Smooth muscle cell (in vitro differentiated cells): ENCODE data around the gene EXOC2. TPM values are rescaled to one million over a fixed set of nuclear protein-coding genes. Genes with fewer than 3 reads are reported as not detected.
"Not testable (repeated sequence)": the region's sequence is repeated elsewhere in the genome, so short reads cannot be mapped to it uniquely, and the experiment has no call there.

Experiments
- DNase-seq: peaks from one replicate; lab custom pipeline; 2025; ENCODE audit not compliant: unreplicated experiment; lab: John Stamatoyannopoulos, UW
- H2AFZ ChIP-seq: fragments of 200-600 bp; sonication (generic); 2 replicates; pipeline ENCODE4 v1.6.0; 2016; ENCODE audit warnings: antibody characterized with exemption, low read depth, mild to moderate bottlenecking
- H3F3A ChIP-seq: fragments of 200-600 bp; sonication (generic); 2 replicates; pipeline ENCODE4 v1.6.0; 2017; ENCODE audit warnings: antibody characterized with exemption, low read depth
- H3K27ac ChIP-seq: fragments of 200-600 bp; sonication (generic); 2 replicates; pipeline ENCODE4 v1.5.1; 2016; ENCODE audit warnings: low read depth, mild to moderate bottlenecking
- H3K27me3 ChIP-seq: fragments of 200-600 bp; sonication (generic); 2 replicates; pipeline ENCODE4 v1.6.1; 2016; ENCODE audit warnings: low read depth, mild to moderate bottlenecking
- H3K36me3 ChIP-seq: fragments of 200-600 bp; sonication (generic); 2 replicates; pipeline ENCODE4 v1.5.1; 2016; ENCODE audit warnings: low read depth
- H3K4me1 ChIP-seq: fragments of 200-600 bp; sonication (generic); 2 replicates; pipeline ENCODE4 v1.5.1; 2016; ENCODE audit warnings: low read depth
- H3K4me2 ChIP-seq: fragments of 200-600 bp; sonication (generic); 2 replicates; pipeline ENCODE4 v1.6.0; 2016; ENCODE audit warnings: mild to moderate bottlenecking
- H3K4me3 ChIP-seq: fragments of 200-600 bp; sonication (generic); 2 replicates; pipeline ENCODE4 v1.5.1; 2016; ENCODE audit warnings: mild to moderate bottlenecking
- H3K79me2 ChIP-seq: fragments of 200-600 bp; sonication (generic); 2 replicates; pipeline ENCODE4 v1.6.0; 2016; ENCODE audit warnings: low read depth, mild to moderate bottlenecking
- H3K9ac ChIP-seq: fragments of 200-600 bp; sonication (generic); 2 replicates; pipeline ENCODE4 v1.6.0; 2016; ENCODE audit warnings: low read depth
- H3K9me3 ChIP-seq: fragments of 200-600 bp; sonication (generic); replicated peaks from 2 replicates; pipeline ENCODE4 v1.5.1; 2016; ENCODE audit warnings: low read depth
- H4K20me1 ChIP-seq: fragments of 200-600 bp; sonication (generic); 2 replicates; pipeline ENCODE4 v1.6.0; 2016; ENCODE audit warnings: low read depth
- CTCF ChIP-seq: fragments of 200-600 bp; sonication (generic); IDR thresholded peaks from 2 replicates; pipeline ENCODE4 v1.5.1; 2017; ENCODE audit warnings: borderline replicate concordance, mild to moderate bottlenecking, antibody characterized with exemption; ENCODE audit not compliant: insufficient read depth, poor library complexity, severe bottlenecking
- WGBS: methylation state at CpG from one replicate; pipeline ENCODE4 v1.1.7; 2016; ENCODE audit warnings: low lambda C conversion rate; 5-methylcytosine and 5-hydroxymethylcytosine counted together
- polyA plus RNA-seq: library from polyadenylated mRNA; unstranded; fragments of >200 nt; fragmentation: Nextera tagmentation; extraction: Ambion mirVana; gene quantifications from 2 replicates; pipeline ENCODE4 v1.2.1, GENCODE V29; 2016
- total RNA-seq: library from RNA; depleted of rRNA; stranded (reverse); fragments of >200 nt; gene quantifications from 2 replicates; pipeline ENCODE4 v1.2.3, GENCODE V29; 2014

The EXOC2 gene
- total and polyA plus RNA-seq, 2 experiments from 2014 or later = 21.9 to 33.9 TPM

GRCh38 chr6:606829-607379 lies 86.0 kb downstream of the EXOC2 start:
- no peaks in the 10 kb centered on the region for H3K9me3 ChIP-seq

GRCh38 chr6:605895-606294 lies 87.0 kb downstream of the EXOC2 start:
- H3K4me1 ChIP-seq, H3K9ac ChIP-seq, H3F3A ChIP-seq, H3K27me3 ChIP-seq, H3K36me3 ChIP-seq, H3K4me2 ChIP-seq, DNase-seq, H3K4me3 ChIP-seq, H2AFZ ChIP-seq, H3K9me3 ChIP-seq, H4K20me1 ChIP-seq, H3K79me2 ChIP-seq, H3K27ac ChIP-seq: not testable (repeated sequence)
- 96% methylated on average over 5 of the region's 5 CpGs for WGBS

More at GRCh38 chr6:606829-607379, 86.0 kb downstream of the EXOC2 start:
- 97% methylated on average over 14 of the region's 14 CpGs for WGBS
- Histone ChIP-seq H2AFZ (no peak overlapping the region), H3K79me2 (no peaks in the 10 kb centered on the region), H3K36me3 (no peaks in the 10 kb centered on the region), H3K27ac (no peak overlapping the region), H4K20me1 (peaks cover 8% of the 10 kb centered on the region), H3K27me3 (no peaks in the 10 kb centered on the region), H3K9ac (no peak overlapping the region), H3K4me3 (no peak overlapping the region), H3K4me1 (no peaks in the 10 kb centered on the region), H3K4me2 (no peak overlapping the region), H3F3A (no peaks in the 10 kb centered on the region)
- no peak for DNase-seq
- TF ChIP-seq CTCF = no peak

- WGBS = 98% methylated on average over 15 of the region's 15 CpGs
- Histone ChIP-seq H2AFZ (no peak overlapping the region), H3K36me3 (no peaks in the 10 kb centered on the region), H3K4me2 (no peak overlapping the region), H3K27ac (no peak overlapping the region), H3K4me3 (no peak overlapping the region), H3K79me2 (no peaks in the 10 kb centered on the region), H4K20me1 (peaks cover 13% of the 10 kb centered on the region), H3F3A (no peaks in the 10 kb centered on the region), H3K4me1 (no peaks in the 10 kb centered on the region), H3K9me3 (no peaks in the 10 kb centered on the region), H3K27me3 (no peaks in the 10 kb centered on the region), H3K9ac (no peak overlapping the region)
- TF ChIP-seq CTCF = no peak
- DNase-seq = no peak
Observed at GRCh38 chr6:604579-604978, 88.4 kb downstream of the EXOC2 start.

GRCh38 chr6:603265-603664 lies 89.7 kb downstream of the EXOC2 start:
- H3K79me2 ChIP-seq = no peaks in the 10 kb centered on the region
- no peaks in the 10 kb centered on the region for H3K36me3 ChIP-seq
- no peaks in the 10 kb centered on the region for H3K27me3 ChIP-seq
- H2AFZ ChIP-seq = no peak overlapping the region
- DNase-seq = no peak
- no peak overlapping the region for H3K4me2 ChIP-seq
- no peak overlapping the region for H3K27ac ChIP-seq
- TF ChIP-seq CTCF = no peak
- H3K4me3 ChIP-seq = no peak overlapping the region
- no peaks in the 10 kb centered on the region for H3K9me3 ChIP-seq
- H3K4me1 ChIP-seq = no peaks in the 10 kb centered on the region
- no peaks in the 10 kb centered on the region for H3F3A ChIP-seq
- H4K20me1 ChIP-seq = peaks cover 16% of the 10 kb centered on the region
- no peak overlapping the region for H3K9ac ChIP-seq
- WGBS = 93% methylated on average over 6 of the region's 6 CpGs
